Activated CD4-positive, alpha-beta memory T cell treated with anti-CD3 and anti-CD28 coated beads, Interleukin-2, amount 10 ng/mL, durations not matched to agents 7 days and 5 days (primary cell): ENCODE data around the gene RAD23A. TPM values are rescaled to one million over a fixed set of nuclear protein-coding genes. Genes with fewer than 3 reads are reported as not detected.

Experiments used
- total RNA-seq, 2 experiments: library from RNA; stranded (reverse); gene quantifications; one replicate each; pipeline ENCODE4 v1.2.3, GENCODE V29; 2021

Gene RAD23A
- total RNA-seq, 2 experiments from 2014 or later: 119 to 123 TPM

Other genes with a start within 250 kb of the RAD23A start
- 1 to 10 TPM; 5.2 to 5.3 TPM for gene FBXW9, start 249.2 kb upstream of the RAD23A start, total RNA-seq
- 10 to 100 TPM; 61.6 to 65.9 TPM for gene TNPO2, start 221.9 kb upstream of the RAD23A start, total RNA-seq
- 100 to 1,000 TPM; 205 TPM for gene TRIR, start 211.2 kb upstream of the RAD23A start, total RNA-seq
- 10 to 100 TPM; 61.8 to 62.9 TPM for gene GET3, start 208.4 kb upstream of the RAD23A start, total RNA-seq
- not detected for gene BEST2, start 194.1 kb upstream of the RAD23A start, total RNA-seq
- 10 to 100 TPM; 17.0 to 17.8 TPM for gene HOOK2, start 170.3 kb upstream of the RAD23A start, total RNA-seq
- gene JUNB, start 154.4 kb upstream of the RAD23A start, total RNA-seq: 100 to 1,000 TPM; 197 TPM
- gene PRDX2, start 144.1 kb upstream of the RAD23A start, total RNA-seq: 100 to 1,000 TPM; 234 to 240 TPM
- gene THSD8, start 143.8 kb upstream of the RAD23A start, total RNA-seq: 10 to 100 TPM; 19.2 to 25.5 TPM
- 10 to 100 TPM; 34.8 to 38.4 TPM for gene RNASEH2A, start 139.3 kb upstream of the RAD23A start, total RNA-seq
- not detected for gene RTBDN, start 111.3 kb upstream of the RAD23A start, total RNA-seq
- gene MAST1, start 107.3 kb upstream of the RAD23A start, total RNA-seq: 1 to 10 TPM; 1.1 to 2.1 TPM
- gene DNASE2, start 64.4 kb upstream of the RAD23A start, total RNA-seq: 10 to 100 TPM; 37.6 to 39.3 TPM
- gene KLF1, start 58.7 kb upstream of the RAD23A start, total RNA-seq: under 1 TPM; 0.13 to 0.20 TPM
- 10 to 100 TPM; 23.3 to 25.1 TPM for gene GCDH, start 54.7 kb upstream of the RAD23A start, total RNA-seq
- gene SYCE2, start 26.6 kb upstream of the RAD23A start, total RNA-seq: 1 to 10 TPM; 3.9 to 4.9 TPM
- 10 to 100 TPM; 72.4 to 74.9 TPM for gene FARSA, start 12.2 kb upstream of the RAD23A start, total RNA-seq
- gene CALR, start 7.3 kb upstream of the RAD23A start, total RNA-seq: 100 to 1,000 TPM; 640 to 660 TPM
- gene GADD45GIP1, start 11.4 kb downstream of the RAD23A start, total RNA-seq: 10 to 100 TPM; 17.5 to 18.4 TPM
- gene DAND5, start 23.7 kb downstream of the RAD23A start, total RNA-seq: under 1 TPM; 0.13 to 0.15 TPM
- under 1 TPM in 1 of 2 experiments, not detected in 1; 0.05 TPM for gene NFIX, start 49.6 kb downstream of the RAD23A start, total RNA-seq
- 1 to 10 TPM; 5.7 to 6.2 TPM for gene LYL1, start 157.0 kb downstream of the RAD23A start, total RNA-seq
- gene TRMT1, start 170.9 kb downstream of the RAD23A start, total RNA-seq: 10 to 100 TPM; 29.4 to 29.7 TPM
- 10 to 100 TPM; 74.5 to 82.2 TPM for gene NACC1, start 172.4 kb downstream of the RAD23A start, total RNA-seq
- 10 to 100 TPM; 69.0 to 72.2 TPM for gene STX10, start 204.5 kb downstream of the RAD23A start, total RNA-seq
- gene IER2, start 204.5 kb downstream of the RAD23A start, total RNA-seq: 100 to 1,000 TPM; 231 to 234 TPM